DMS 273 treated with DMSO at 0.1 percent for 48 hours (cell line): ENCODE data around the gene PASD1.
A peak's percentile ranks its signal among the peaks of the same experiment; 100 is the strongest.
"Not testable (repeated sequence)": the region's sequence is repeated elsewhere in the genome, so short reads cannot be mapped to it uniquely, and the experiment has no call there.

Source experiments
- DNase-seq: peaks from one replicate; lab custom pipeline; 2025; lab: John Stamatoyannopoulos, UW

Gene PASD1

DNA sequence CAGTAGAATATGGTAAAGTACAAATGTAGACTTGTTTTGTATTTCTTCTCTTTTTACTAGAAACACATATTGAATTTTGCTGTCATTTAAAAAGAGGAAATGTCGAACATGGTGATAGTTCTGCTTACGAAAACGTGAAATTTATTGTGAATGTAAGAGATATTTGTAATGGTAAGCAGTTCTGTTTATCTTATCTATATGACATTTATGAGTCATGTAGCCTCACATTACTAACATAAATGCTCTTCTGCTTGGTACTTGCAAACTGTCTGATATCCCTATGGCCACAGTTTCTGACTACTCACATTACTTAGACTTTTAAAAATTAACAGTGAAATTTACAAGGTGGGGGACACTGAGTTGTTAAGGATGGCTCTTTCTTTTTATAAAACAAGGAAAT, 57.9 kb downstream of the PASD1 start:
- DNase-seq, result no peak

DNA sequence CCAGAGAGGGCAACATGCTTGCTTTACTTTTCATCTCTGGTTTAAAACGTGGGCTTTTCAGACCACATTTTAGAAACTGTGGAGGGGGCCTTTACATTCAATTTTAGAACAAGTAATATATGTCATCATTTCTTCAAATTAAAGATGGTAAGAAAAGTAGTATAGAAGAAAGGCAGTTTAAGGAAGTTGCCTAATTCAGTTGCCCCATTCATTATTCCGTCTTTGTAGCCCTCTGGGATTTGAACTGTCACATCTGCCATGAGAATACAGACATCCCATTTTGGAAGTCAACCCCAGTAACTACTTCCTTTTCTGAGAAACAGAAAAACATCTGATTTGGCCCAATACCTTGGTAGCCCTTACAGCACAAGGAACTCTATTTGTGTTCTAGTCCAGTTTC, 61.2 kb downstream of the PASD1 start:
- DNase-seq, result no peak

DNA sequence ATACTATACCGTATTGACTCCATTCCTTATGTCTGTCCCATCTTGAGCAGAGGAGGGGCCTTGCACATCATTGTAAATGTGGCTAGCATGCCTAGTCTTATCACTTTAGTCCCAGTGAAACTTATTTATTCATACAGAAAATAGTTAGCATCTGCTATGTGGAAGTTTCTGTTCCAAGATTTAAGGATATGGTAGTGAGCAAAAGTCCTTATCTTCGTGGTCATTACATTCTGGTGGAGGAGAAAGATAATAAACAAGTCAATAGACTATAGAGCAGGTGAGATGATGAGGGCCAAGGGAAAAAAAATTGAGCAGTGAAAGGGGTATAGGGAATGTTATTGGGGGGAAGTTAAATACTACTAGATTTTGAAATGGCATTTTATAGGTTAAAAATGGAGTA, 68.3 kb downstream of the PASD1 start:
- DNase-seq, result no peak

DNA sequence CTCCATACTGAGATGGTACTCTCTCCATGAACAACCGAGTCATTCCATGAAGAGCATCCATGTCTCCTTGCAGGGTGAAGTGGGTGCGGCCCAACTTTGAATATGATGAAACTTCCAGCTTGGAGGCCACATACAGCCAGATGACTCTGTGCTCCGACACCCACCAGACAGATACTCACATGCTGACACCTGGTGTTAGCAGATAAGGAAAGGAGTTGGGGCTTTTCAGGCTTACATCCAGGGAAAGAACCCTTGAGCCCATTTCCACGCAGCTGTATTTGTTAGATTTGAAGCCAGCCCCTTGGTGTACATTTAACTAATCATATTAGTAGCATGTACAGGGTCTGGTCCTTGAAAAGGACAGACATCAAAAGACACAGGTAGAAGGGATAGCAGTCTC, 69.7 kb downstream of the PASD1 start:
- no peak for DNase-seq

DNA sequence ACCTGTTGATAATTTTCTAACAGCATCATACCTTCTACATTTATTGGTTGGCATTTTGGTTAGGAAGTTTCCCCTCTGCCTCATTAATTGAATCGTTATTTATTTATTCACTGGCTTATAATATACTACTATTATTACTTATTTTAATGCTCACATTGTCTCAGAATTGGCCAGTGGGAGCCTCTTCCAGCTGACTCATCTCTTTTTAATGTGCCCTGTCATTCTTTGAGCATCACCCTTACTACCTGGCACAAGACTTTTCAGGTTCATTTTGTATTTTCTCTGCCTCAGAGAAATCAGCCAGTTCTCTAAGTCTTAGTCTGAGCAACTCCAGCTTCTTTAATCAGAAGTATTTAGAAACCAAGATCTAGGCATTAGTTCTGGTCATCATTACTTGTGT, 71.5 kb downstream of the PASD1 start:
- no peak for DNase-seq

DNA sequence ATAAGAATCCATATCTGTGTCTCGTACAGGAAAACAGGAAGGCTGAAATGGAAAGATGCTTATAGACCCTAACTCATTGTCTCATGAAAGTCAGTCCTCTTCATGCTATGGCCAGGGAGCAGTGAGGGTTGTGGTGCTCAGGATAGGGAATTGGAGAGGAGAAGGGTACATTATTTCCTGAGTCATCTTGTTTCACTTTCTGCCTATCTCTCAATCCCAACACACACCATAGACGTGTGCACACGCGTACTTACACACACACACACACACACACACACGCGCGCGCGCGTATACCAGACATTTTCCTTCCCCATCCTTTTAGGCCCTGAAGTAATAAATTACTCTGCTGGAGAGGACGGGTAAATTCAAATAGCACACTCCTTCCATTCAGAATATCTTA, 78.1 kb downstream of the PASD1 start:
- no peak for DNase-seq

DNA sequence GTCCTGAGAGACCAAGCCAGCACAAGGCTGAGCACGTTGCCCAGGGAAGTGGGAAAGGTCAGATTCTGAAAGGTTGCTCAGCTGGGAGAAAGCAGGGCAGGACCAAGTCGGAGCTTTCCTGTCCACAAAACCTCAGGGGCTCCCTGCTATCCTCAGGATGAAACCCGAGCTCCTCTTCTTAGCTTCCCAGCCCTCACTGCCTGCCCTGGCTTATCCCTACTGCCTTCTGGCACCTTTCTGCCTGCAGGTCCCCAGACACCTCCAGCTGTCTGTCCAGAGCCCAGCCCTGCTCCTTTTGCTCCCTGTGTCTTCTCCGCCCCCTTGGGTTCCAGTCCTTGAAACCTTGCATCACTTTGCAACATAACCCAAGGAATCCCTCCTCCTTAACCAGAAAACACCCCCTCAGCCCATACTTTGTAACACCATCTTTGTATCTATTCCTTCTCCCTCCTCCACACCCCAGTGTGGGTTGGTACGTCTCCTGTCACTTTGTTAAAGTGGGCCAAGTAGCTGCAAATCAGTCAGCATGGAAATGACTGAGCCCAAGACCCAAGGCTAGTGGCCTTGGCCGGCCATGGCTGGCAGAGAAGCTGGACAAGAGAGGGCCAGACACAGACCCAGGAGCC, 111.8 kb downstream of the PASD1 start:
- DNase-seq, result no peak

DNA sequence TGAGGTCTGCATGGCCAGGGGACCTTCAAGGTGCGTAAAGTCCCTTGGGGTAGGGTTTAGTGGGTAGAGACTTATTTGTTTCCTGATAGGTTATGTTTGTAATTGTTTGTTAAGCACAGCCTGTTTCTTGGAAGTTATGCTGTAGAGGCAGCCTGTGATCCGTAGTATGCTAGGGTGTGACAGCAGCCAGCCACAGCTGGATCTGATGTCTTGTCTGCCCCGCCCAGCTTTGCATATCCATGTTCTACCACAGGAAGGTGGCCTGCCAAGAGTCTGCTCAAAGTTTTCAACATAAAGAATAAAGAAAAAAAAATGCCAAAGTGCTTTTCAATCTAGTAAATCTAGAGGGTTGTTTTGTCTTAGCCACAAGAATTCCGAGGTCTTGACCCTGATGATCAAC, 112.7 kb downstream of the PASD1 start:
- DNase-seq, result no peak

DNA sequence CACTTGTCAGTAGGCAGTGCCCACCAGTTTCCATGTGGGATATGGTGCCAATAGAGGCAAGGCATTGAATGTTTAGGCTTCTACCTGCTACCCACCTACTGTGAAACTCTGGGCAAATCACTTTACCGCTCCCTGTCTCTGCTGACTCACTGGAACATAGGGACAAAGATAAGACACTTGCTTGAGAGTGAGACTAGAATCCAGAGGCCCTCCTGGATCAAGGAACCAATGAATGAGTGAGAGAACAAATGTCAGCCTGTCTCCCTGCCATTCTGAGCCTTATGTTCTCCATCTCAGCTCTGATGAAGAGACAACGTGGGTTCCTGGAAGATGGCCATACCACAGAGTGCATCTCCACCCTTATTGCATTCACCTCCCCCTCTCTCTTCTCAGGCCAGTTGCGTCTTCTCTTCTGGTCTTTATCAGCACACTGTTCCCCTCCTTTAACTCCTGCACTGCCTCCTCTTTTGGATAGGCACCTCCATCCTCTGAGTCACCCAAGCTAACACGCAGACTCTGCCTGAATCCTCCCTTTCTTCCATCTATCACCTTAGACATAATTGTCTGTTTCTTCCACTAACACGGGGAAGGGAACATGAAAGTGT, 116.4 kb downstream of the PASD1 start:
- DNase-seq, result no peak

DNA sequence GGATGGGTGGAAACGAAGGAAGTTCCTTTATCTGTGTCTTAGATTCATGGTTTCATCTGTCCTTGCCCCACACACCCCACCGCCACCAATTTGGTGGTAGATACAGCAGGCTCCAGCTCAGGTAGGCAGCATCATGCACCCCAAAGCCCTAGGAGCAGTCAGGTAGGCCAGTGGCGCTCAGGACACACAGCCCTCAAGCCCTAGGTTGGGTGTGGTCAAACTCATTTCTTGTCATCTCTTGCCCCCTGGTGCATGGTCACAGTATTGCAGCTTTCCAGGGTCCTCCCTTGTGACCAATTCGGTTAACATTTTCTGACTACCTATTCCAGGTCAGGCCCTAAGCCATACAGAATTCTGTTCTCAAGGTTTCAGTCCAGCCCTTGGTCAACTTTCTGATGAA, 117.3 kb downstream of the PASD1 start:
- DNase-seq, result no peak

DNA sequence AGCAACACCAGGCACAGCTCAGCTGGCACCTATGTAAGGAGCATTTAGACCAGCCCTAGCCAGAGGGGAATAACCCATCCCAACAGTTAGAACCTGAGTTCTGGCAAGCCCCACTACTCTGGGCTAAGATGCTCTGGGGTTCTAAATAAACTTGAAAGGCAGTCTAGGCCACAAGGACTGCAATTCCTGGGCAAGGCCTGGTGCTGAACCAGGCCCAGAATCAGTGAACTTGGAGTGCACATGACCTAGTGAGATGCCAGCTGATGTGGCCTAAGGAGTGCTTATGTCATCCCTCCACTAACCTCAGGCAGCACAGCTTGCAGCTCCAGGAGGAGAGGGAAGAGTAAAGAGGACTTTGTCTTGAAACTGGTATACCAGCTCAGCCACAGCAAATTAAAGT, 124.2 kb downstream of the PASD1 start:
- no peak for DNase-seq

DNA sequence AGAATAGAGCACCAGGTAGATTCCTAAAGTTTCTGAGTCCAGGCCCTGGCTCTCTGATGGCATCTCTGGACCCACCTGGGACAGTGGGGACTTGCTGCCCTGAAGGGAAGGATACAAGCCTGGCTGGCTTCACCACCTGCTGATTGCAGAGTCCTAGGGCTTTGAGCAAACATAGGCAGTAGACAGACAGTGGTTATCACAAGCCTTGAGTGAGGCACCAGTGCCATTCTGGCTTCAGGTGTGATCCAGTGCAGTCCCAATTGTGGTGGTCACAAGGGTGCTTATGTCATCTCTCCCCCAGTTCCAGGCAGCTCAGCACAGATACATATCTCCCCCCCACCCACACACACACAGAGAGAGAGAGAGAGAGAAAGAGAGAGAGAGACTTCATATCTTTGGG, 125.2 kb downstream of the PASD1 start:
- no peak for DNase-seq

DNA sequence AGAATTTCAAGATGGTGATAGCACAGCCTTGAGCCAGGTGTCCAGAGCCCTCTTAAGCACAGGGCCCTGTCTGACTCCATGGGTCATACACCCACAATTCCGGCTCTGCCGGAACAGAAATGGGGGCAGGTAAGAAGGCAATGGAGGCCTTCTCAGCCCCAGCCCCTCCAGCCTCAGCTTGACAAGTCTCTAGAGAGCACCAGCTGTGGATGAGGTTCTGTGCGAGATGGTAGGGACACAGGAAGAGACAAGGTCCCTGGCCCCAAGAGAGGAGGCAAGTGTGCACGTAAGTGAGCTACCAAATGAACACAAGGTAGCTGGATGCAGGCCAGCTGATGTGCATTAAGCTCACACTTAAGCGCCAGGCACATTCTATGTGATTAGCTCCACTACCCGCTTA, 129.3 kb downstream of the PASD1 start:
- no peak for DNase-seq

DNA sequence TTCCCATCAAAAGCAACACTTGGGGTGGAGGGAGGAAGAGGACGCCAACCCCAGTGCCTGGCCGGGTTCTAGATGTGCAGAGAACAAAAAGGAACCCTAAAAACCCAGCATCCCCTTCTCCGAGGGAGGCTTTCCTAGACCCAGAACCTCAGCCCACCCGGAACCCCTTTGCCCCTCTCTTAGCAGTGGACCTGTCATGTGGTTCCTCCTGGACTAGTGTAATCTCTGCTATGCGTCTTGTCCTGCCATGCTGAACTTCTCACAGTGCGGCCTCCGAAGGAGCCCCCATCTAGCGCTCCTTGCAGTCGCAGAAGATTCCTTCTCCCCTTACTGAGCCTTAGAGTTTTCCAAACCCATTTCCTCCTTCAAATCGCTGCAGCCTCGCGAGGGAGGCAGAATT, 130.6 kb downstream of the PASD1 start:
- DNase-seq, result no peak

DNA sequence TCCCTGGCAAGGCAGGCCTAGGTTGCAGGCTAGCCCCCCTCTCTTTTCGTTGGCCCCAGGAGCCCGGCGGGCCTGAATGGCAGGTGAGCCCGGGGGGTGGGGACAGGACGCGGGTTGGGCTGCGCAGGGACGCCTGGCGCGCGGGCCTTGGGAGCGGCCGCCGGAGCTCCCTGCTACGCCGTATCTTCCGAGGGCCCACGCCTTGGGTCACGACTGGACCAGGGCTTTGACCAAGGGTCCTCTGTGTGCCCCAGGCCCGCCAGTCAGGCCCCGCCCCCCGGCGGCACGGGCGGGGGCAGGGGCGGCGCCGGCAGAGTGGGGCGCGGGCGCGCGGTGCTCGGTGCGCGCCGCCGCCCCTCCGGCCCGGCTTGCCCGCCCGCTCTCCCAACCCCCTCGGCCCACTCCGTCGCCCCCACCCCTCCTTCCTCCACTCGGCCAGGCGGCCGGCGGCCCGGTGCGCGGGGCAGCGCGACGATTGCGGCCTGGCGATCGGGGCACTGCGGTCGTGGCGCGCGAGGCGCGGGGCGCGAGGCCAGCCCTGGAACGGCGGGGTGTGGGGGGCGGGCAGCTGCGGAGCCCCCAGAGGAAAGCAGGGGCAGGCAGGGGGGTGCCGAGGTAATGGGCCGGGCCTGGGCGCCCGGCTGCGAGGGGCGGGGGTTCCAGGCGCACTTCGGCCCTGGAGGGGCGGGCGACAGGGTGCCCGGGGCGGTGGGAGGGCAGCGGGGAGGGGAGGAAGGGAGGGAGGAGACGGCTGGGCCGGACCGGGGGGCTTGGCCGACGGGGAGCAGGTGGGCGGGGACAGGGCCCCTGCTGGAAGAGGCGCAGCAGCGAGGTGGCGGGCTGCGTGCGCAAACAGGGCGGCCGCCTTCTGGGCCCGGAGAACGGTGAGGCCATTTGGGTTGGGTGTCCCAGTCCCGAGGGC, 131.4 kb downstream of the PASD1 start, which contains the start of gene PRRG3:
TSS of gene PRRG3 (plus strand) at position 798 of the 922 bp plus-strand sequence. CDS start 3,357 bp downstream, outside the sequence.
- no peak for DNase-seq

DNA sequence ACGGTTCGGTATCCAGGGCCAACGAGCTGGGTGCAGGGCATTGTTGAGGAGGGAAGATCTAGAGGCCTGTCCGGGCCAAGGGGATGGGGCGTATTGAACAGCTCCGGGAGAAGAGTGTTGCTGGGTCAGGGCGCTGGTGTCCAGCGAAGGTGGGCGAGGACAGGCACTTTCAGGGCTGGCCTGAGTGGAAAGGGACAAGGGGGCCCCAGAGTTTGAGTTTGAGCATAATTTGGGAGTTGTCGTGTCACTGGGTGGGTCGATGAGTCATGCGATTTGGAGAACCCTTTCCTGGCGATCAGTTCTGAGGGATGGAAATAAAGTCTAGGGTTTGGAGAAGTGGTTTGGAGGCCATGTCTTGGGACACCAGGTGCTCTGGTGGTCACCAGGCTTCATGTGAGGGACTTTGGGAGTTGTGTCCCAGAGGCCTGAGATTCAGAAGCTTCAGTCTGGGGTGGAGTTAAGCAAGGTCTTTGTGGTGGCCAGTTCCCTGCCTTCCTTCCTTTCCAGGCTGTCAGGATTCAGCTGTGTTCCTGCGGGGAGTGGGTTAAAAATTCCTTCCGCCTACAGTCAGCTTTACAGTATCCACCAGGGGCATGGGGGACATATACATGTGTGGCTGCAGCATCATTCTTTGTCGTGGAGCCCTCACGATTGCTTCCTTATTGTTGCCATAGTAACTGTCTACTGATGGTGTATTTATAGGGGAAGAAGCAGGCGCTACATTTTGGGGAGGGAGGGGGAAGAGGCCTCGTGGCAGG, 132.3 kb downstream of the PASD1 start:
- DNase-seq, result no peak

DNA sequence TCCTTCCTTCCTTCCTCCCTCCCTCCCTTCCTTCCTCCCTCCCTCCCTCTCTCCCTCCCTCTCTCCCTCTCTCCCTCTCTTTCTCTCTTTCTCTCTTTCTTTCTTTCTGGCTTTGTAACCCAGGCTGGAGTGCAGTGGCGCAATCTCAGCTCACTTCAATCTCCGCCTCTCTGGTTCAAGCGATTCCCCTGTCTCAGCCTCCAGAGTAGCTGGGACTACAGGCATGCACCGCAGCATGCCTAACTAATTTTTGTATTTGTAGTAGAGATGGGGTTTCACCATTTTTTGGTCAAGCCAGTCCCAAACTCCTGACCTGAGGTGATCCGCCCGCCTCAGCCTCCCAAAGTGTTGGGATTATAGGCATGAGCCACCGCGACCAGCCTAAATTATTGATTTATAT, 133.6 kb downstream of the PASD1 start:
- DNase-seq, result not testable (repeated sequence)

DNA sequence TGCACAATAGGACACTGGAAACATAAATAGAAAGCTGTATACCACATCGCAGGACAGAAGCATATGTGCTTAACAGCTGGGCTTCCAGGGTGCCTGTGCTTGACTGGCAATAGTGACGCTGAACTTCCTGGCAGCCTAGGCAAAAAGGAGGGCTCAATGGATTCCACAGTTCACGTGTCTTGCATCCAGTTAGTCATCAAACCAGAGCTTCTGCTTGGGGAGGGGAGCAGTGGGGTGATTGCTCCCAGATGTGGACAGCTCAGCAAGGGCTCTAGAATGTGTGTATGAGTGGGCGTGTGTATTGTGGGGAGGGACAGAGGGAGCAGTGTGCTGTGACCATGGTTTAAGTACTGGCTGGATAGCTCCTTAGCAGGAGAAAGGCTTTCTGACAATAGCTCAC, 134.0 kb downstream of the PASD1 start:
- DNase-seq, result peak; percentile 54

DNA sequence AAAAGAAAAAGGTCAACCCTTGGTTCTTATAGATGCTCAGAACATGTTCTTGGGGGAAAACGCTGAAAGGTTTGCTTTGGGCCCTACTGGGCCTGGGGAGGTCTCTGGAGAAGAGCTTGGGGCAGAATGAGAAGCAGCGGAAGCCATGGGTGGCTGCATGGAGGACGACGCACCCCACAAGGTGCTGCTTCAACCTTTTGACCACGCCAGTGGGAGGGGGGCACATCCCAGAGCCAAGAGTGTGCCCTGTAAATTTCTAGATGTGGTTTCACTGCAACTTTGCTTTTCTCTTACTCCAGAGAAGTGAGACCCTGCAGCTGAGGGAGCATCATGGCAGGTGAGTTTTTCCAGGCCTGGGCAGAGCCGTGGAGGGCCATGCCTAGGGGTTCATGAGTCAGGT, 135.0 kb downstream of the PASD1 start:
- DNase-seq, result no peak

DNA sequence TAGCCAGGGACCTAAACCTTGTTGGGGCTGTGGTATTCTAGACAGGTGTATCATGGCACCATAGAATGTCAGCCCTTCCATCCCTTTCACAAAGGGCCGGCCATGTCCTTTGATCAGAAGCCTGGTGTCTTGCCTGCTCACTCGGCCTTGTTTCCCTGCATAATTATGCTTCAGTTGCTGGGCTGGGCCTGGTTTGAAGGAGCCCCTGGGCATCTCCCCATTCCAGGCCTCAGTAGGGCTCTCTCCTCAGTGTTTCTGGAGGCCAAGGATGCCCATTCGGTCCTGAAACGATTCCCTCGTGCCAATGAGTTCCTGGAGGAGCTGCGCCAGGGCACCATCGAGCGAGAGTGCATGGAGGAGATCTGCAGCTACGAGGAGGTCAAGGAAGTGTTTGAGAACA, 136.3 kb downstream of the PASD1 start:
- DNase-seq, result no peak

DNA sequence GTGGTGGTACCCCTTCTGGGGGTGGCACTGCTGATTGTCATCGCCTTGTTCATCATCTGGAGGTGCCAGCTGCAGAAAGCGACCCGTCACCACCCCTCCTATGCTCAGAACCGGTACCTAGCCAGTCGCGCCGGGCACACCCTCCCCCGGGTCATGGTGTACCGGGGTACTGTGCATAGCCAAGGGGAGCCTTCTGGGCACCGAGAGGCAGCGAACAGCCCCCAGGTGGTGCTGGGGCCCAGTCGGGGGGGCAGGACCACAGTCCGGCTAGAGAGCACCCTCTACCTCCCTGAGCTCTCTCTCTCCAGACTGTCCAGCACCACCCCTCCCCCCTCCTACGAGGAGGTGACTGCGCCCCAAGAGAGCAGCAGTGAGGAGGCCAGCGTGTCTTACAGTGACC, 137.1 kb downstream of the PASD1 start:
- DNase-seq, result no peak

DNA sequence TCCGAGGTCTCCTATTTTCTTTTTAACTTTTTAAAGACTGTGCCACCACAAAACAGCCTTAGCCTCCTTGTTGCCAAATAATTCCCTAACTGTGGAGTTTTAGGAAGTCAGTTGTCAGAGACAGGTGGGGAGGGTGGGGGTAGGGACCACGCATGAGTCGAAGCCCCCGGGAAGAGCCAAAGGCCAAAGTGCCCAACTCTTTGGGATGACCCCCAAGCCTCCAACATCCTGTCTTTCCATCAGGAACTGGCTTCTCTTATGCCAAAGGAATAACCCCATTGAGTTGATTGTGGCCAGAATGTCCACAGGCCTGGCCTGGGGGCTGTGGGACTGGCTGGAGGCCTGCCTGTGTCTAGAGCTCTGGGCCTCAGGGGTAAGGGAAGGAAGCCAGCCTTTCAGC, 137.6 kb downstream of the PASD1 start:
- no peak for DNase-seq
